ENCODE results near the gene C14orf93.
A peak's percentile ranks its signal among the peaks of the same experiment; 100 is the strongest.

DNA sequence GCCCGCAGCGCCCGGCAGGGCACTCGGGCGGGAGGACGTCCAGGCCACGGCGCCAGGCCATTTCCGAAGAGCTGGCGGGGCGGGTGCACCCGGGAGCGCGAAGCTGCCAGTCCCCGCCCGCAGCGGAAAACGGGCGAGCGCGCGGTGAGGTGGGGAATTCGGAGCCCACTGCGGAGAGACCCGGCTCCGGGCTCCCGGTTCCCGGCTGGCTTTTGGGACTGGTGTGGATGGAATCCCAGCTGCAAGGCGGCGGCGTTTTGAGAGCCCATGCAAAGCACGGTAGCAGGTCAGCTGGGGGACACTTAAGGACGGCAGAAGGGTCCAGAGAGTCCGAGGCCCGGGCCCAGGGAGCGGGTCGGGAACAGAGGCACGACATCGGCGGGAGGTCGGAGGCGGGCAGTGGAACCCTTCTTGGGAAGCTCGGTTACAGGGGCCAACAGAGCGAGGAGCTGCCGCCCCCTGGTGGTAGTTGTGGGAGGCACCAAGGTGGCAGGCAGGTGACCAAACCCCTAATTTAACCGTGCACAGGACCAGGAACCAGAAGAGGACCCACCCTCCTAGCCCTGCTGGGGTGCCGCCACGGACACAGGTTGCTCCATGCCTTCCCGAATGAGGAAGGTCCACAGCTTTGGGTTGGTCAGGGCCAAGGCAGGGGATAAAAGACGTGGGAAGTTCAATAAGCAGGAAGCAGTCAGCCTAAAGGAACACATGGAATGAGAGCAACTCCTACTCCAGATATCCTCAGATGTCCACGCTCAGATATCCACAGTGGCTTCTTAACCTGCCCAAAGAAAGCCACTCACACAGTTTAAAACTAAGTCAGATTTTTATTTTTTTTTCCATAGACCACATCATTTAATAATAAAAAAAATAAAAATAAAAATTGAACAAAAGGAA lies 48.1 kb upstream of the C14orf93 start:
- TF ChIP-seq, protein P1, sequence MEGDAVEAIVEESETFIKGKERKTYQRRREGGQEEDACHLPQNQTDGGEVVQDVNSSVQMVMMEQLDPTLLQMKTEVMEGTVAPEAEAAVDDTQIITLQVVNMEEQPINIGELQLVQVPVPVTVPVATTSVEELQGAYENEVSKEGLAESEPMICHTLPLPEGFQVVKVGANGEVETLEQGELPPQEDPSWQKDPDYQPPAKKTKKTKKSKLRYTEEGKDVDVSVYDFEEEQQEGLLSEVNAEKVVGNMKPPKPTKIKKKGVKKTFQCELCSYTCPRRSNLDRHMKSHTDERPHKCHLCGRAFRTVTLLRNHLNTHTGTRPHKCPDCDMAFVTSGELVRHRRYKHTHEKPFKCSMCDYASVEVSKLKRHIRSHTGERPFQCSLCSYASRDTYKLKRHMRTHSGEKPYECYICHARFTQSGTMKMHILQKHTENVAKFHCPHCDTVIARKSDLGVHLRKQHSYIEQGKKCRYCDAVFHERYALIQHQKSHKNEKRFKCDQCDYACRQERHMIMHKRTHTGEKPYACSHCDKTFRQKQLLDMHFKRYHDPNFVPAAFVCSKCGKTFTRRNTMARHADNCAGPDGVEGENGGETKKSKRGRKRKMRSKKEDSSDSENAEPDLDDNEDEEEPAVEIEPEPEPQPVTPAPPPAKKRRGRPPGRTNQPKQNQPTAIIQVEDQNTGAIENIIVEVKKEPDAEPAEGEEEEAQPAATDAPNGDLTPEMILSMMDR (IDR thresholded peaks at IDR 0.05): peak; percentile 92 to 95 (median 94)
- TF ChIP-seq POLR2AphosphoS5 (IDR thresholded peaks at IDR 0.05): peak; percentile 51
- no peak for TF ChIP-seq POLR2A (IDR thresholded peaks at IDR 0.05)
